Stimulated activated CD4-positive, alpha-beta T cell treated with anti-CD3 and anti-CD28 coated beads, Interleukin-15, amount 100 ng/mL, for 48 hours (primary cell): ENCODE measurements around the gene LYPLAL1.
"Not testable (repeated sequence)": the region's sequence is repeated elsewhere in the genome, so short reads cannot be mapped to it uniquely, and the experiment has no call there.

Experiments used
- DNase-seq, 2 donors: peaks; one replicate each; pipeline ENCODE4 v3.0.0-alpha.2; 2020; ENCODE audit warnings: low read depth in 2 of 2

Gene LYPLAL1

DNA sequence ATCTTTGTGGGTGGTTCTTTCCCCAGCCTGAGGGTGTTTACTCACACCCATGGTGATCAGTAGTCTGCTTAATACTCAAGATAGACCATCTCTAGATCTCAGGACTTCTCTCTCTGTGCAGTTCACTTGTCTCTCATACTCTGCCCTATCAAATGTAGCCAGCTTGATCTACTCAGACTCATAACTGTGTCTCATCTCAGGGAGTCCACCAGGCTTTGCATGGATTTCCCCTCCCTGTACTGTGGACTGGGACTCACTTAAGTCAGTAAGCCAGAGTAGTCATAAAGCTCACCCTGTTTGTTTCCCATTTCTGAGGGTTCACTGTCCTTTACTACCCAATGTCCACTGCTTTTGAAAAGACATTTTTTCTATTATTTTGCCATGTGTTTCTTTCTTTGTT is 41.8 kb downstream of the LYPLAL1 start:
- DNase-seq = no peak

DNA sequence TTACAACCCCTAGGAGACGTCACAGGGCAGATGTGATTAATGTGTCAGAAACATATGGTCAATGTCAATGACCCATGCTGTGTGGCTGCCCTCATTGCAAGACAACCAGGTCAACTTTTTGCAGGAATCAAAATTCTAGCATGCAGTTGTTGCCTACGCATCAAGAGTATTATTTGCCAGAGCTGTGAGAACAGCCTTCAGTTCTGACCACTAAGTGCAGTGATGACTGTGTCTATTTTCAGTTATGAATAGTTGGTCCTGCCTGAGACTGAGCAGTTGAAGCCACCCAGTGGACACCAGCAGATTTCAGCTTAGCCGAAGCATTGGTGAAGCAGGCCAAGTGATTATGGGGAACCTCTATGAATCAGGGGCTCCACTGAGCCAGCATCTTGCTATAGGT is 47.3 kb downstream of the LYPLAL1 start:
- DNase-seq = no peak

DNA sequence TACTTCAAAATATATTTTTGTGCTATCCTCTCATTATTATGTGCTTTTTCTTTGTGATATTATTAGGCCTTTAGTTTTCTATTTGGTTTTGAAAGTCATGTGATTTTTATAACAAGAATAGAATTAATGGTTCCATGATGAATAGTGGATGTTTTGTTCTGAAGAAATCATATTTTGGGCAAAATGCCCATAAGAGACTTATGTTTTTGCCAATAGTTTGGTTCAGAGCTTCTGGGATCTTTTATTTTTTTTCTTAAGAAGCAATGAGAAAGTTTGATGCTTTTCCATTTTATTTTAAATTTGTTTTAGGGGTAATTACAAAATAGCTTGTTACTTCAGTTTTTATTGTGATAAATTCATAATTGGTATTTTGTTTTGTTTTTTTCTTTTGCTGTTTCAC is 49.8 kb downstream of the LYPLAL1 start:
- DNase-seq = no peak

DNA sequence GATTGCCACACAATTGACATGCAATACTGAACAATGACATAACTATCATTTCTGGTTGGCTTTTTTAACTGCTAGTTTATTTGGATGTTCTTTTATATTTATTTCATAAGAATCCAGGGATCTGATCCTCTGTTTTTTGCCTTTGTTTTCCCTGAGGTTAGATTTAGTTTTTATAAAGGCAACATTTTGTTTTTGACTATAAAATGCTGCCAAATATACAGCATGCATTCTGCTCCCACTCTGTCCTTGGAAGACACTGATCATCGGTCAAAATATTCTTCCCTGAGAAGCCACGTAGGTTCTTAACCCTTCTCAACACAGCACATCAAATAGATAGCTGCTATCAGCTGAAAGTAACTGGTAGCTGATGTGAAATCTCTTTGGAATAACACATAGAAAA is 52.5 kb downstream of the LYPLAL1 start:
- DNase-seq = no peak

DNA sequence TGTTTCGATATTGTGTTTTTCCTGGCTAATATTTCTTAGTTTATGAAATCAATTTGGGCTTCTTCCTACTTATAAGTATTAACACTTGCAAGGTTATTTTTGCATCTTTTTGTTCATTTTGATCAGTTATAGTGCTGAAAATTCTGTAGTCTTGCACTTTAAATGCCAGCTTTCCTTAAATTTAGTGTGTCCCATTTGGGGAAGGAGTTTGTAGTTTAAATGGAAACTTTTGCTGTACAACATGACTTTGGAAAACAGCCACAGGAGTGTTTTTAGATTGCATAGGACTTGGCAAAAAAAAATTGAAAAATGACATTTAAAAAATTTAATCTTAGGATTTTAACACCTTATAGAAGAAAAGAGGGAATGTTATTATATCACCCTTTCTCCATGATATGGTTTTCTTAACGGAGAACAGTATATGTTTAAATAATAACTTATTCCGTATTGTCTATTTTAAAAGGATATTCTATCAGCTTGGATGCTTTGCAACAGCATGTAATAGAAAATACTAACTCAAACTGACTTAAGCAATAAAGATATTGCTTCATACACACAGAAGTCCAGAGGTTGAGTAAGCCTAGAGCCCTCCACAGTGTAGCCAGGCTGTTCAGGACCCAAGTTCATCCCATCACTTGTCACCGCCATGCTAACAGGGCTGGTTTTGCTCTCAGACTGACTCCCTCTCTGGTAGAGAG is 53.8 kb downstream of the LYPLAL1 start:
- DNase-seq = no peak

DNA sequence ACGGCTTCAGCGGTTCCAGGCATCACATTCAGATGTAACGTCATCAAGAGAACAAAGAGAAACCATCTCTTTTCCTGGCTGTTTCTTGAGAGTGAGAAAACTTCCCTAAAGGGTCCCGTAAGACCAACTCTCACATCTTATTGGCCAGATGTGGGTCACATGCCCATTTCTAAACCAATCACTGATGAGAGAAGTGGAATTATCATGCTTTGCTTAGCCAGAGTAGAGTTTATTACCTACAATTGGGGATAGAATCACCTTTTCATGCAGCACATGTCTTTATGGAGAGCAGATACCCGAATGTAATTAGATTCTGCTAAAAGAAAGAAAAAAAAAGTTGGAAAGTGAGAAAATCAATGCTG is 54.4 kb downstream of the LYPLAL1 start:
- DNase-seq = no peak

DNA sequence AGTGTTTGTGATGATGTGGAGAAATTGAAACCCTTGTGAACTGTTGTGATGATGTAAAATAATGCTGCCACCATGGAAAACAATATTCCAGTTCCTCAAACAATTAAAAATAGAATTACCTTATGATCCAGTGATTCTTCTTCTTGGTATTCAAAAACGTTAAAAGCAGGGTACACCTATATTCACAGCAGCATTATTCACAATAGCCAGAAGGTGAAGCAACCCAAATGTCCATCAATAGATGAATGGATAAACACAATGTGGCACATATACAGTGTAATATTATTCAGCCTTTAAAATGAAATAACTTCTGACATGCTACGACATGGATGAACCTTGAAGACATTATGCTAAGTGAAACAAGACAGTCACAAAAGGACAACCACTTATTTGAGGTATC is 59.2 kb downstream of the LYPLAL1 start:
- DNase-seq = no peak

DNA sequence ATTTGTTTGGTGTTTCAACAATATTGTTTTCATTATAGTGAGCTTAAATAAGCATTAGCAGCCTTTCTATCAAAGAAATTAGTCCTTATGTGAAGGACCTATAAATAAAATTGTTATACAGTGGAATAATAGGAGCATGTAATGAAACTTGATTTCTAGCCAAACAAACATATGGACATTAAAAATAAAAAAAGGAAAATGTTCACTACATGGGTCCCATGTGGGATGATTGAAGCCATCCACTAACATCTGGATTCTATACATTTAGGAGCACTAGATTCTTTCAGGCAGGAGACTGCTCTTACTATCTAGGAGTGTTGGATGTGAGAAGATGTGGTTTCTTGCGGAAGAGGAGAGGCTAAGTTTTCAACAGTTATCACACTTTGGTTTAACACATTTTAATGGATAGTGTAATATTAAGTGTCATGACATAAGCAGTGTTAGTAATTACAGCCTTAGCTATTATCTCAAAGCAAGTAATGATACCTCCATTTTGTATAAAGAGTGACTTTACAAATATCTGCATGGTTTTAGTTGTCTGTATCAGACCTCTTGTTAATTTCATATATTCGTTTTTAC is 62.3 kb downstream of the LYPLAL1 start:
- DNase-seq = no peak

DNA sequence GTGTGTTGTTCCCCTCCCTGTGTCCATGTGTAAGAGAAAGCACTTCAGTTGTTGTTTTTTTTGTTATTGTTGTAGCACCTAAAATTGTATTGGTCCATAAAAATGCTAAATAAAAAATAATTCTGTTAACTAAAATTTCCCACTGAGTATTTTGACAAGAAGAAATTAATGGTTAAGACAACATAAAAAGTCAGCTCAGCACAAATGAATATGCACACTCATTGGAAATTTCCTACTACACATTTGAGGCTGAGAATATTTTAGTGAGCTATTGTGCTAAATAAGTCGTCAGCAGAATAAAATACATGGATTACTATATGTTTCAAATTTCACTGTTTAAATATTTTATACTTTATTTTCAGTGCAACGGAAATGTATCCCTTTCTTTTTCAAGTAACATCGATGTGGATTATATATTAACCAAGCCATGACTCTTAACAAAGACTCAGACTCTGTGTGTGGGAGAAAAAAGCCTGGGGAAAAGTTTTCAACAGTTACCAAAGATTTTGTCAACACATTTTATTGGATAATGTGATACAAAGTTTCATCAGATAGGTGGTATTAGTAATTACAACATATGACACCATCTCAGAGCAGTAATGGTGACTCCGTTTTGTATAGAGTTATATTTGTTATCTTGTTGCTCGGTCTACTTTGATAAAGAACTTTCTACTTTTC is 63.4 kb downstream of the LYPLAL1 start:
- DNase-seq = no peak

DNA sequence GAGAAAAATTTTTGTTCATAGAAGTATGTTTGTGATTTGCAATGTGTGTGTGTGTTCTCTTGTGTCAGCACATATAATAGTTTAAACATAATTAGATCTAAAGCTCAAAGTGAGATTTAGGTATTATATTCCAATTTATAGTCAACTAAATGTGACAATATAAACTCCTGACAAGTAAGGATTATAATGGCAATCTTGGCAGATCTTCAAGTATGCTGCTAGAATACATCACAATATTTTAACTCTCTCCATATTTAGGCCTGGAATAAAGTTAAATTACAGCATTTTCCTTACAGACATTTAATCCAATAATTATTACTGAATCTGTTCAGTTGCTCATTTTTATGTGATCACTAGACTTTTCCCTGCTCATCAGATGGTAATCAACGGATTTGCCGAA is 65.8 kb downstream of the LYPLAL1 start:
- no peak for DNase-seq

DNA sequence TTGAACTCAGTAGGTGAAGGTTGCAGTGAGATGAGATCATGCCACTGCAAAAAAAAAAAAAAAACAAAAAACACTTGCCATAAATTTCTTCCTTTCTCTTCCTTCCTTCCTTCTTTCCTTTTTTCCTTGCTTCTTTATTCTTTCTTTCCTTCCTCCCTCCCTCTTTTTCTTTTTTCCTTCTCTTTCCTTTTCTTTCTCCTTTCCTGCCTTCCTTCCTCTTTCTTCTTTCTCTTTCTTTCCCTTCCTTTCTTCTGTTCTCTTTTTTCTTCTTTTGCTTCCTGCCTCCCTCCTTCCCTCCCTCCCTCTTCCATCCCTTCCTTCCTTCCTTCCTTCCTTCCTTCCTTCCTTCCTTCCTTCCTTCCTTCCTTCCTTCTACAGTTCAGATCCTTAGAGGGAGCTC is 71.2 kb downstream of the LYPLAL1 start:
- no peak for DNase-seq

DNA sequence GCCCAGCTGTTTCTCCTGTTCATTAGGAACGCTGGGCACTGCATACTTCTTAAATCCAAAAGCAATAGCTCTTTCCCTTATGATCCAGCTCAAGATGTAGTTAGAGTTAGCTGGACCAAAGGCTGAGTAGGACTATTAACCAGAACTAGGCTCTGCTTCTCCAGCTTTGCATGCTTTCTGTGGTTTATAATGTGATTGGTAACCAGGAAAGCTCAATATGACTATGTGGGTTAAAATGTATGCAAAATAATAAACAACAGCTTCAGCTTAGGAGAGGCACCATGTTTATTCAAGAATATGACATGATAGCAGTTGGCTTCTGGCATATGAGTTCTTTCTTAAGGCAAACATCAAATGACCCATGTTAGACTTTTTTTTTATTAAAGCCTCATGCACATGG is 73.8 kb downstream of the LYPLAL1 start:
- DNase-seq = no peak

DNA sequence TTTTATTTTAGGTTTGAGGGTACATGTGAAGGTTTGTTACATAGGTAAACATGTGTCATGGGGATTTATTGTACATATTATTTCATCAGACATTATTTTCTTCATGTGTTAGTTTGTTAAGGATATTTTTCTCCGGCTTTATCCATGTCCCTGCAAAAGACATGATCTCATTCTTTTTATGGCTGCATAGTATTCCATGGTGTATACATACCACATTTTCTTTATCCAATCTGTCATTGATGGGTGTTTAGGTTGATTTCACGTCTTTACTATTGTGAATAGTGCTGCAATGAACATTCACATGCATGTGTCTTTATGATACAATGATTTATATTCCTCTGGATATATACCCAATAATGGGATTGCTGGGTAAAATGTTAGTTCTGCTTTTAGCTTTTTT is 76.8 kb downstream of the LYPLAL1 start:
- not testable (repeated sequence) for DNase-seq

DNA sequence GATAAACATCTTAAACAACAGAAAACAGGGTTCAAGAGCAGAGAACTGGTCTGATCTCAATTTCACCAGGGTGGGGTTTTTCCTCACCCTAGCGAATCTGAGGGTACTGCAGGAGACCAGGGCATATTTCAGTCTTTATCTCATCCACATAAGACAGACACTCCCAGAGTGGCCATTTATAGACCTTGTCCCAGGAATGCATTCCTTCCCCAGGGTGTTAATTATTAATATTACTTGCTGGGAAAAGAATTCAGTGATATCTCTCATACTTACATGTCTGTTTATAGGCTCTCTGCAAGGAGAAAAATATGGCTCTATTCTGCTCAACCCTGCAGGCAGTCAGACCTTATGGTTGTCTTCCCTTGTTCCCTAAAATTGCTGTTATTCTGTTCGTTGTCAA is 84.1 kb downstream of the LYPLAL1 start:
- no peak for DNase-seq

DNA sequence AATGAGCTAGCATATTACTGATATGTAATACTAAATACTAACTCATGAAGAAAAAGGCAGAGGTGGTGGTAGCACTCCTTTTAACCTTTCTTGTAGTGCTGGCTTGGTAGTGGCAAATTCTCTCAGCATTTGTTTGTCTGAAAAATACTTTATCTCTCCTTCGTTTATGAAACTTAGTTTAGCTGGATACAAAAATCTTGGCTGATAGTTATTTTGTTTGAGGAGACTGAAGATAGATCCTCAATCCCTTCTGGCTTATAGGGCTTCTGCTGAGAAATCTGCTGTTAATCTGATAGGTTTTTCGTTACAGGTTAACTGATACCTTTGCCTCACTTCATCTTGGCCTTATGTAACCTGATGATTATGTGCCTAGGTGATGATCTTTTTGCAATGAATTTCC is 87.8 kb downstream of the LYPLAL1 start:
- DNase-seq = no peak
